Kasumi-1 (cell line): ENCODE data around the gene SNAP47.
"Not testable (repeated sequence)": the region's sequence is repeated elsewhere in the genome, so short reads cannot be mapped to it uniquely, and the experiment has no call there.

Experiments used
- DNase-seq, 2 experiments: peaks; one replicate each; lab custom pipeline; 2025; lab: John Stamatoyannopoulos, UW

SNAP47 gene

GRCh38 chr1:227734856-227735538, at the start of gene SNAP47, which contains the start of gene JMJD4:
TSS of gene SNAP47 (plus strand) at chr1:227735435. CDS start at chr1:227747737, 12,302 bp downstream.
TSS of gene JMJD4 (minus strand) at chr1:227735302. CDS start at chr1:227735273, 29 bp downstream.
- peak; percentile 80 to 85 for DNase-seq

- no peak for DNase-seq
Observed at GRCh38 chr1:227685807-227686206, 49.4 kb upstream of the SNAP47 start.

GRCh38 chr1:227697321-227697864, 37.8 kb upstream of the SNAP47 start:
- DNase-seq = no peak

GRCh38 chr1:227701631-227702030, 33.6 kb upstream of the SNAP47 start:
- not testable (repeated sequence) for DNase-seq

- no peak for DNase-seq
Observed at GRCh38 chr1:227707846-227708245, 27.4 kb upstream of the SNAP47 start.

- DNase-seq = no peak
Observed at GRCh38 chr1:227709451-227709850, 25.8 kb upstream of the SNAP47 start.

GRCh38 chr1:227710474-227710873, 24.8 kb upstream of the SNAP47 start:
- not testable (repeated sequence) for DNase-seq

- no peak for DNase-seq
Observed at GRCh38 chr1:227712648-227713047, 22.6 kb upstream of the SNAP47 start.

GRCh38 chr1:227718932-227719331, 16.3 kb upstream of the SNAP47 start:
- DNase-seq = no peak

GRCh38 chr1:227723474-227723873, 11.8 kb upstream of the SNAP47 start:
- DNase-seq = no peak

- DNase-seq = no peak
Observed at GRCh38 chr1:227725046-227725445, 10.2 kb upstream of the SNAP47 start.

- no peak for DNase-seq
Observed at GRCh38 chr1:227726318-227726717, 8.9 kb upstream of the SNAP47 start.

- no peak for DNase-seq
Observed at GRCh38 chr1:227726924-227727599, 8.2 kb upstream of the SNAP47 start.

- peak; percentile 32 to 39 for DNase-seq
Observed at GRCh38 chr1:227728059-227728891, 7.0 kb upstream of the SNAP47 start.

GRCh38 chr1:227728892-227729143, 6.4 kb upstream of the SNAP47 start:
- no peak for DNase-seq

GRCh38 chr1:227729144-227729880, 5.9 kb upstream of the SNAP47 start:
- DNase-seq = no peak

- peak; percentile 41 to 64 for DNase-seq
Observed at GRCh38 chr1:227729881-227730629, 5.2 kb upstream of the SNAP47 start.

GRCh38 chr1:227730630-227731151, 4.5 kb upstream of the SNAP47 start:
- no peak for DNase-seq

GRCh38 chr1:227731241-227731677, 4.0 kb upstream of the SNAP47 start:
- no peak for DNase-seq

- DNase-seq = no peak
Observed at GRCh38 chr1:227731696-227732585, 3.3 kb upstream of the SNAP47 start.
